Endometrium (tissue), 2 donors: ENCODE data around the gene USB1.

ENCODE experiments used
- FAIRE-seq: peaks from 2 replicates; lab custom pipeline; 2012; peaks lifted over from hg19 to GRCh38; lab: Jason Lieb, UNC
- donor health status: control.
- donor health status: control.

The USB1 gene

GRCh38 chr16:58034774-58035173 is 33.6 kb downstream of the USB1 start:
- FAIRE-seq: no peak

DNA sequence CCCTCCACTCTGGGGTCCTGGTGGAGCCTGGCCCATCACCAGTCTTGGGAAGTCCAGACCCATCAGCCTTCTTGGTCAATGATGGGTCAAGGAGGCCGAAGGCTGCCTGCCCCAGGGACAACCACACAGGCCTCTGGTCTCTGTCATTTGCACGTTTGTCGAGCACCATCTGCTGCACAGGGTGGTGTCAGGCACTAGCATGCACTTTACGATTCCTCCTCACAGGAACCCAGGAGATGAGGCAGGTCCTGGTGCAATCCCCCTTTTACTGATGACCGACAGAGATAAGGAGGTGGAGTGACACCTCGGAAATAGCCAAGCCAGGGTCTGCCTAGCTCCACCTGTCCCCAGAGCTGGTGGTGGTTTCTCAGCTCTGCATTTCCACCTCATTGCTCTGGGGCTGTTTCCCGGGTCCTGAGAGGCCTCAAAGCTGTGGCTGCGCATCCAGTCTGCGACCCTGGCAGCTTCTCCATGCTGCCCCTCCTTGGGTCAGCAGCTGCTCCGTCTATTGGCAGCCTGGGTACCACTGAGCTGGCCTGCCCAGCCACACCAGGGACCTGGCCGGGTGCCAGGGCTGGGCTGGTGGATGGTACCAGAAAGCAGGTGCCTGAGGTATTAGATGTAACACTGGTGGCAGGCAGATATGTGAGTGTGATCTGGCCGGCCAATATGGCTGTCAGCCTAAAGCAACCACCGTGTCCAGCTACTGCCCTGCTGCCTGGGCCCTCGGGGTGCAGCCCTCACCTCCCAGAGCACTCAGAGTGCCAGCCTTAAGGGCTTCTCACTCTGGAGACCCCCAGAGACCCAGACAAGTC is 34.4 kb downstream of the USB1 start:
- no peak for FAIRE-seq

- no peak for FAIRE-seq
Measured at GRCh38 chr16:58036943-58037342, 35.7 kb downstream of the USB1 start.

- FAIRE-seq: no peak
Measured at GRCh38 chr16:58037365-58038057, 36.3 kb downstream of the USB1 start.

DNA sequence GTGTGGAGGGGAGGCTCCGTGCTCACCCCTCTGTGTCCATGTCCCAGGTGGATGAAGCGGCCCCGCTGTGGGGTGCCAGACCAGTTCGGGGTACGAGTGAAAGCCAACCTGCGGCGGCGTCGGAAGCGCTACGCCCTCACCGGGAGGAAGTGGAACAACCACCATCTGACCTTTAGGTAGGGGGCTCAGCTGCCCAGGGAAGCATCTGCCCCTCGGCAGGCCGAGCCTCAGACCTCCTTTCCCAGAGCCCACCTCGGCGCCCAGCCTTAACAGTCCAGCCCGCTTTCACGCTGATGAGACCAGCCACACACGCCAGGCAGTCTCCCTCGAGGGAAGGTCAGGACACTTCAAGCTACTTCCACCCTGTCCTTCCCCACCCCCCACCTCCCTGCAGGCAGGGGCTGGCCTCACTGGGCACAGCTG is 37.0 kb downstream of the USB1 start:
- FAIRE-seq: no peak

DNA sequence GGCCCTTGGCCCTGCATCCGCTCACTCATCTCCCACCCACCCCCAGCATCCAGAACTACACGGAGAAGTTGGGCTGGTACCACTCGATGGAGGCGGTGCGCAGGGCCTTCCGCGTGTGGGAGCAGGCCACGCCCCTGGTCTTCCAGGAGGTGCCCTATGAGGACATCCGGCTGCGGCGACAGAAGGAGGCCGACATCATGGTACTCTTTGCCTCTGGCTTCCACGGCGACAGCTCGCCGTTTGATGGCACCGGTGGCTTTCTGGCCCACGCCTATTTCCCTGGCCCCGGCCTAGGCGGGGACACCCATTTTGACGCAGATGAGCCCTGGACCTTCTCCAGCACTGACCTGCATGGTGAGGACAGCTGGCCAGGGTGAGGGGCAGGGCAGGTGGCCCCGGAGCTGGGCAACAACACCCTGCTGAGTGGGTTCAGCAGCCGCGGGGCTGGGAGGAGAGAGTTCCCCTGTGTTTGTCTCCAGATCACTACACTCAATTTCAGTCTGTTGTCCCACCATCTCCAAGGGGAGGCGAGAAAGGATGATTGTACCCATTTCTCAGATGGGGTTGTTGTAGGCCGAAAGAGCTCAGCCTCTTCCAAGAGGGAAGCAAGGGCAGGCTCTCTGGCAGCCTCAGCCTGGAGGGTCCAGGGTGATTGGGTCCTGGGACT is 38.8 kb downstream of the USB1 start:
- FAIRE-seq: no peak

- no peak for FAIRE-seq
Measured at GRCh38 chr16:58040496-58040846, 39.3 kb downstream of the USB1 start.

DNA sequence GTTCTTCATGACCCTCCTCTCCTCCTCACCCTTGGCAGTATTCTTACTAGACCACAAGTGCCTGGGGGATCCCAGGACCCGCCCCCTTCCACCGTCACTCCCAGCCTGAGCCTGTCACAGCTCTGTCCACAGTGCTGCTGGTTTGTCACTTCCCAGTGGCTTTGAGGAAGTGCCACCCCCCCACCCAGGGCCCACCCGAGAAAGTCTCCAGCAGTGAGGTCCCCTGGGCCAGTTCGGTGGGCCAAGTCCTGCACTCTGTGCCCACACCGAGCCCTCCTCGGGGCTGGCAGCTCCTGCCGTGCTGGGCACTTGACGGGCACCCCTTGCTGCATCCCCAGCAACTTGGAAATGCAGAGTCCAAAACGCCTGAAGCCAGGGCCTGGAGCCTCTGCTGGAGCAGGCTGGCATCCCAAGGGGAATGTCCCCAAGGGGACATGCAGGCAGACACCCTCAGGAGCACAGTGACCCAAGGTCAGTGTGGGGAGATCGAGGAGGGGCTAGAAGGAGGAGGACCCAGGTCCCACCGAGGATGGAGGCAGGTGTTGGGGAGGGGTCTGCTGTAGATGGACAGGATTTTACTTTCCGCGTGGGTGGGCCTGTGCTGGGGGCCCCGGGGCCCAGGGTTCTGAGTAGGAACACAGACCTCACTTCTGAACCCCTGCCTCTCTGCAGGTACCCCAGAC is 39.9 kb downstream of the USB1 start:
- no peak for FAIRE-seq

DNA sequence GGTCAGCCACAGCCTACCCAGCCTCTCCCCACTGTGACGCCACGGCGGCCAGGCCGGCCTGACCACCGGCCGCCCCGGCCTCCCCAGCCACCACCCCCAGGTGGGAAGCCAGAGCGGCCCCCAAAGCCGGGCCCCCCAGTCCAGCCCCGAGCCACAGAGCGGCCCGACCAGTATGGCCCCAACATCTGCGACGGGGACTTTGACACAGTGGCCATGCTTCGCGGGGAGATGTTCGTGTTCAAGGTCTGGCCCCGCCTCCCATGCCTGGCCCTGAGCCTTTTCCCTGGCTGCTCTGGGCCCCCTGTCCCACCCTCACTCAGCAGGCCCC is 40.4 kb downstream of the USB1 start:
- FAIRE-seq: no peak

DNA sequence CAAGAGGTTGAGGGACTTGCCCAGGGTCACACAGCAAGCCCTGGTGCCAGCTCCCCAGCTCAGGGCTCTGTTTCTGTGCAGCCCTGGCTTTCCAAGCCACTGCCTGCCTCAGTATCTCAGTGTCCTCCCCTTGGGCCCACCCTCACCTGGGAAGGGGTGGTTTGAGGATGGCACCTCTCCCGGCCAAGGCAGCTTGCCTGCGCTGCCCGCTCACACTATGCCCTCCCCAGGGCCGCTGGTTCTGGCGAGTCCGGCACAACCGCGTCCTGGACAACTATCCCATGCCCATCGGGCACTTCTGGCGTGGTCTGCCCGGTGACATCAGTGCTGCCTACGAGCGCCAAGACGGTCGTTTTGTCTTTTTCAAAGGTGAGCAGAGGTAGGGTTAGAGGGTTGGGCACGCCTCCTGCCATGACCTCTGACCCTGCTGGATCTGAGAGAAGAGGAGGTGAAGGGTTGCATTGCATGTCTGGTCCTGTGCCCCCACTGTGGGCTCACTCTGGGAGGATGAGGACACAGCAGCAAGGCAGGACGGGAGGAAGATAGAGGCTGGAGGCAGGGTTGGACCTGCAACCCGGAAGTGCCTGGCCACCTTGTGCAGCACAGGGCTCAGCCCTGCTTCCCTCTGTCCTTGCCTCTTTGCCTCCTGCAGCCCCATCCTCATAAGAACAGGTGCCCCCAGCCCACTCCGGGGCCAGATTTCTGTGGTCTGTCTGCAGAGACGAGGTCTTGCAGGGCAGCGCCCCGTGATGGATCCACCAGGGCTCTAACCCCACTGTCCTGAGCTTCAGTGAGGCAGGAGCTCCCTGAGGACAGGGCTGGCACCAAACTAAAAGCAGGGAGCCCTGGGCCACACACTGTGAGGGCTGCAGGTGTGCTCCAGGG is 41.0 kb downstream of the USB1 start:
- FAIRE-seq: no peak

- no peak for FAIRE-seq
Measured at GRCh38 chr16:58042886-58043515, 41.8 kb downstream of the USB1 start.

GRCh38 chr16:58043571-58044155 is 42.5 kb downstream of the USB1 start:
- FAIRE-seq: no peak

DNA sequence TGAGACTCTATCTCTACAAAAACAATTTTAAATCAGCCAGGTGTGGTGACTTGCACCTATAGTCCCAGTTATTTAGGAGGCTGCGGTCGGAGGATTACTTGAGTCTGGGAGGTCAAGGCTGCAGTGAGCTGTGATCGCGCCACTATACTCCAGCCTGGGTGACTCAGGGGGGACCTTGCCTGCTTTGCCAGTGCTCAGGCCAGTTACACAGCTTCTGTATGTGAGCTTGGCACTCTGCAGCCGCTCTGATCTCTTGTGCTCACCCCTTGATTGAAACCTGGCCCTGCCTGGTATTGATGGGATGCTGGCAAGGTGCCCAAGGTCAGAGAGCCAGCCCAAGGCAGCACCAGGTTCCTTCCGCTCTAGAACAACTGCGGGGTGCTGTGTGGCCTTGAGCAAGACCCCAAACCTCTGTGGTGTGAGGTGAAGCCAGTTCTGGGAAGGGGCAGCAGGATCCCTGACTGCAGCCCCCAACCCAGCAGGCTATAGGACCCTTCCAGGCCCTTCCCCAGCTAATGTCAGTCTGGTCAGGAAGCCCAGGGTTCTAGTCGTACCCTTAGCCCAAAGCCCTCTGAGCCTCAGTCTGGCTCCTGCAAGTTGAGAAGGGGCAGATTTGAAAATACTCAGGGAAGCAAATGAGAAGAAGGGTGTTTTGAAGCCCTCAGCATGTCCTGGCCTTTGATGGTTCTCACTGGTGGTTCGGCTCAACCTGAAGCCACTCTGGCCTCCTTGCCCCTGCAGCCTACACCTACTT is 43.2 kb downstream of the USB1 start:
- FAIRE-seq: no peak

DNA sequence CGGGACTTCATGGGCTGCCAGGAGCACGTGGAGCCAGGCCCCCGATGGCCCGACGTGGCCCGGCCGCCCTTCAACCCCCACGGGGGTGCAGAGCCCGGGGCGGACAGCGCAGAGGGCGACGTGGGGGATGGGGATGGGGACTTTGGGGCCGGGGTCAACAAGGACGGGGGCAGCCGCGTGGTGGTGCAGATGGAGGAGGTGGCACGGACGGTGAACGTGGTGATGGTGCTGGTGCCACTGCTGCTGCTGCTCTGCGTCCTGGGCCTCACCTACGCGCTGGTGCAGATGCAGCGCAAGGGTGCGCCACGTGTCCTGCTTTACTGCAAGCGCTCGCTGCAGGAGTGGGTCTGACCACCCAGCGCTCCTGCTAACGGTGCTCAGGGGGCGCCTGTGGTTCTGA is 43.9 kb downstream of the USB1 start:
- no peak for FAIRE-seq

- no peak for FAIRE-seq
Measured at GRCh38 chr16:58046054-58046881, 45.1 kb downstream of the USB1 start.

- FAIRE-seq: no peak
Measured at GRCh38 chr16:58046936-58047335, 45.7 kb downstream of the USB1 start.

DNA sequence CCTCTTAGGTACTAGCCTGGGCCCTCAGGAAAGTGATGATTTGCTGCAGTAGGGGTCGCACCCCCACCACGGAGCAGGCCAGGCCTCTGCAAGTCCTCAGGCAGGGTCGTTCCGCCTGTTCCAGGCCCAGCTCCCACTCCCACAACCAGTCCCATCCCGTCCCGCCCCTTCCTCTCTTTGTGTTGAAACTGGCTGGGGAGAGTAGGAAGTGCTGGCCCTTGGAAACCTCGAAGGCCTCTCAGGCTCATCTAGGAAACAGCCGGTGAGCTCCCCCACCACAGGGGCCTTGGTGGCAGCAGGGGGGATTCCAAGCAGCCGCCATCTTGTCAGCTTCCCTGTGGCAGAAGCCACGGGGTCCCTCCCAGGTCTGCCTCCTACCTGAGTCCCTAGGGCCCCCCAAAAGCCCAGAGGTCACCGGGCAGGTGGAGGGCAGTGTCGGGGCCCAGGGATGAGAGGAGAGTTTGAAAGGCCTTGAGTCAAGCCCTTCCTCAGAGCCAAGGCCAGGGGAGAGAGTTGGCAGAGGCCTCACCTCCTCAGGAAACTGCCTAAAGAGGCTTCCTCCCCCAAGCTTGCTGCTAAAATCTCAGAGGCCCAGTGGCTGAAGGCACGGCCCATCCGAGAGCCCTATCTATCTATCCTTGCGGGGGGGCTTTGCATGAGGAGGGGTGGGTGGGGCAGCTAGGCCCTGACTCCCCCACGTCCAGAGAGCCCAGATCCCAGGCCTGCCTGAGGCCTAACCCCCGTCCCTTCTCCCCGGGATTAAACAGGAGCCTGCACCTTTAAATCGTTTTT is 46.5 kb downstream of the USB1 start:
- FAIRE-seq: no peak

DNA sequence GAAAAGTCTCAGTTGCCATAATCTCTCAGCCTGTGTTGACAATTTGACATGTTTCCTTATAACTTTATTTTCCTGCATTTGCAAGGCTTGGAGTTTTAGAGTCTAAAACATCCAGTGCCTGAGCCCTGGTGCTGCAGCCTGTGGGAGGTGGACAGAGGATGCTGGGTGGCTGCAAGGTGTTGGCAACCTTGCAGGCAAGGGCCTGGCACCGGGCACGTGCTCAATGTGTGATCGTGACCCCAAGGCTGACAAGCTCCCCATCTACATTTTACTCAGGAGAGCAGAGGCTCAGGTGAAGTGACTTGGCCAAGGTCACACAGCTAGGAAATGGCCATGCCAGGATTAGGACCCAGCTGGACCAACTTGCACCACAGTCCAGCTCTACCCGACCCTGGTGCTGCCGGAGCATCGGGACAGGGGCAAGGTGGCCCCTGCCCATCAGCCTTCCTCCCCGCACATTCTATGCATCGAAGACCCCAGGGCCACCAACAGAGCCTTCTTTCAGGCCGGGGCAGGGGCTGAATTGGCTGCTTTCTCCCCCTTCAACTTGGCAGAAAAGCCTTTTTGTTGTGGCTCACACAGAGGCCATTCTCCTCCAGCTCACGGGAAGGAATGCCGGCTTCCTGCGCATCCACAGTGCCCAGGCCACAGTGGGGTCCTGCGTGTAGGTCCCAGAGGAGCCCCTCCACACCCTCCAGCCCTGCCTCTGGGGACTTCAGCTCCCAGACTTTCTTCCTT is 47.5 kb downstream of the USB1 start:
- FAIRE-seq: no peak
